Activated CD8-positive, alpha-beta memory T cell treated with anti-CD3 and anti-CD28 coated beads, Interleukin-2, amount 50 U/mL, for 24 hours (primary cell): ENCODE data around the gene PROSER2.

ENCODE experiments used
- DNase-seq: peaks from one replicate; pipeline ENCODE4 v3.0.0-alpha.2; 2020; ENCODE audit errors: extremely low read depth

The PROSER2 gene

GRCh38 chr10:11823122-11823988, at the start of gene PROSER2:
Gene PROSER2, plus strand, starts transcription at chr10:11823356. Its CDS starts 28,722 bp downstream, at chr10:11852078.
- DNase-seq = no peak

GRCh38 chr10:11773761-11774441, 49.3 kb upstream of the PROSER2 start:
- DNase-seq = no peak

GRCh38 chr10:11775412-11775811, 47.7 kb upstream of the PROSER2 start:
- DNase-seq = no peak

- no peak for DNase-seq
Observed at GRCh38 chr10:11776080-11776479, 47.1 kb upstream of the PROSER2 start.

- no peak for DNase-seq
Observed at GRCh38 chr10:11781114-11781513, 42.0 kb upstream of the PROSER2 start.

- DNase-seq = no peak
Observed at GRCh38 chr10:11782793-11783557, 40.2 kb upstream of the PROSER2 start.

GRCh38 chr10:11783558-11783865, 39.6 kb upstream of the PROSER2 start:
- no peak for DNase-seq

- DNase-seq = no peak
Observed at GRCh38 chr10:11787374-11787773, 35.8 kb upstream of the PROSER2 start.

- no peak for DNase-seq
Observed at GRCh38 chr10:11787846-11788245, 35.3 kb upstream of the PROSER2 start.

GRCh38 chr10:11789306-11789705, 33.9 kb upstream of the PROSER2 start:
- DNase-seq = no peak

- DNase-seq = no peak
Observed at GRCh38 chr10:11789956-11790355, 33.2 kb upstream of the PROSER2 start.

- DNase-seq = no peak
Observed at GRCh38 chr10:11793762-11794479, 29.2 kb upstream of the PROSER2 start.

GRCh38 chr10:11794566-11794965, 28.6 kb upstream of the PROSER2 start:
- no peak for DNase-seq

- no peak for DNase-seq
Observed at GRCh38 chr10:11795101-11795920, 27.8 kb upstream of the PROSER2 start.

- no peak for DNase-seq
Observed at GRCh38 chr10:11796474-11796873, 26.7 kb upstream of the PROSER2 start.

- DNase-seq = no peak
Observed at GRCh38 chr10:11797281-11797680, 25.9 kb upstream of the PROSER2 start.

GRCh38 chr10:11797847-11798633, 25.1 kb upstream of the PROSER2 start:
- no peak for DNase-seq

- no peak for DNase-seq
Observed at GRCh38 chr10:11798845-11799735, 24.1 kb upstream of the PROSER2 start.

GRCh38 chr10:11799736-11800080, 23.4 kb upstream of the PROSER2 start:
- DNase-seq = no peak
